Coronary artery (tissue), 2 donors: ENCODE results near the gene R3HDM4.

Experiments
- DNase-seq: peaks from one replicate; pipeline ENCODE4 v3.0.0-alpha.2; 2017; ENCODE audit warnings: low spot score
- H3K27ac ChIP-seq, 2 donors: fragments of 200-600 bp; sonication (generic); one replicate each; pipeline ENCODE4 v1.5.1; 2016 to 2019
- H3K4me3 ChIP-seq: fragments of 200-600 bp; sonication (generic); 2 replicates; pipeline ENCODE4 v1.5.1; 2016; ENCODE audit warnings: mild to moderate bottlenecking, moderate library complexity
- TF ChIP-seq, protein P1 (sequence below): fragments of 200-600 bp; sonication (generic); IDR thresholded peaks from one replicate; pipeline ENCODE4 v1.5.1; 2019; ENCODE audit warnings: antibody characterized with exemption

The R3HDM4 gene

GRCh38 chr19:869245-870177 is 43.5 kb downstream of the R3HDM4 start:
- peak; percentile 89 for DNase-seq
- TF ChIP-seq, protein P1, sequence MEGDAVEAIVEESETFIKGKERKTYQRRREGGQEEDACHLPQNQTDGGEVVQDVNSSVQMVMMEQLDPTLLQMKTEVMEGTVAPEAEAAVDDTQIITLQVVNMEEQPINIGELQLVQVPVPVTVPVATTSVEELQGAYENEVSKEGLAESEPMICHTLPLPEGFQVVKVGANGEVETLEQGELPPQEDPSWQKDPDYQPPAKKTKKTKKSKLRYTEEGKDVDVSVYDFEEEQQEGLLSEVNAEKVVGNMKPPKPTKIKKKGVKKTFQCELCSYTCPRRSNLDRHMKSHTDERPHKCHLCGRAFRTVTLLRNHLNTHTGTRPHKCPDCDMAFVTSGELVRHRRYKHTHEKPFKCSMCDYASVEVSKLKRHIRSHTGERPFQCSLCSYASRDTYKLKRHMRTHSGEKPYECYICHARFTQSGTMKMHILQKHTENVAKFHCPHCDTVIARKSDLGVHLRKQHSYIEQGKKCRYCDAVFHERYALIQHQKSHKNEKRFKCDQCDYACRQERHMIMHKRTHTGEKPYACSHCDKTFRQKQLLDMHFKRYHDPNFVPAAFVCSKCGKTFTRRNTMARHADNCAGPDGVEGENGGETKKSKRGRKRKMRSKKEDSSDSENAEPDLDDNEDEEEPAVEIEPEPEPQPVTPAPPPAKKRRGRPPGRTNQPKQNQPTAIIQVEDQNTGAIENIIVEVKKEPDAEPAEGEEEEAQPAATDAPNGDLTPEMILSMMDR: no peak
- no peak overlapping the region for H3K4me3 ChIP-seq
- peak overlapping the region; percentile 66 to 83 for H3K27ac ChIP-seq

DNA sequence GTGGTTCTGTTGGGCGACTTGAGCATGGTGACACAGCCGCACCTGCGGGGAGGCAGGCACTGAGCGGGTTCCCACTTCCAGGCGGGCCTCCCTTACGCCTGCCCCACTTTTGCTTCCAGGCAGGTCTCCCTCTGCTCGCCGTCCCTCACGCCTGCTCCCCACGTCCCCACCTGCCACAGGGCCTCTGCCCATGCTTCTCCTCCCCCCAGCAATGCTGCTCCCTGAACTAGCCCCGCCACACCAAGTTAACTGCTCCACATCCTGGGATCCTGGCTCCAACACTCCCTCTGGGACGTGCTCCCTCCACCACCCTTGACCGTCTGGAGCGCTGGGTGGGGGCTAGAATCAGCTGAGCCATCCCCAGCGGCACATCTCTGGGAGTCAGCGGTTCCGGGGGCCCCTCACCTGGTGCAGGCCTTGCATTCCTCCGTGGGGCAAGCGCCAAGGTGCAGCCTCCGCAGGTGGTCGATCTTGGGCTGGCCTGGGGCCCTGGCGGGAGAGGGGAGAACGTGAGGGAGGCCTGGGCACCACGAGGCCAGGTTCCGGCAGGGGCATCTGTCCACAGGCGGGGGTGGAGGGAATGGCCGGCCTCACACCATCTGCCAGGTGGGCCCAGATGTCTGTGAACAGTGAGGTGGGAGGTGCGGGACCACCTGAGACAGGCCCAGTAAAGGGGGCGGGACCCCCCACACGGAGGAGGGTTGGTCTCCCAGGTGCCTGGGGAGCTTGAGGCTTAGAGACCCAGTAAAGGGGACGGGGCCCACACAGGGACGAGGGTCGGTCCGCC is 44.4 kb downstream of the R3HDM4 start:
- no peak for DNase-seq
- Histone ChIP-seq H3K4me3 (no peak overlapping the region), H3K27ac (peak overlapping the region; percentile 66 to 83)
- TF ChIP-seq, protein P1: no peak

- TF ChIP-seq, protein P1: no peak
- peak overlapping the region in 1 of 2 donors; percentile 83 for H3K27ac ChIP-seq
- DNase-seq: no peak
- no peak overlapping the region for H3K4me3 ChIP-seq
Measured at GRCh38 chr19:867855-868457, 45.1 kb downstream of the R3HDM4 start.

GRCh38 chr19:867301-867793 is 45.7 kb downstream of the R3HDM4 start:
- Histone ChIP-seq H3K4me3 (no peak overlapping the region), H3K27ac (no peak overlapping the region)
- TF ChIP-seq, protein P1: no peak
- no peak for DNase-seq

- no peak for DNase-seq
- Histone ChIP-seq H3K4me3 (no peak overlapping the region), H3K27ac (no peak overlapping the region)
- TF ChIP-seq, protein P1: no peak
Measured at GRCh38 chr19:866769-867300, 46.2 kb downstream of the R3HDM4 start.

DNA sequence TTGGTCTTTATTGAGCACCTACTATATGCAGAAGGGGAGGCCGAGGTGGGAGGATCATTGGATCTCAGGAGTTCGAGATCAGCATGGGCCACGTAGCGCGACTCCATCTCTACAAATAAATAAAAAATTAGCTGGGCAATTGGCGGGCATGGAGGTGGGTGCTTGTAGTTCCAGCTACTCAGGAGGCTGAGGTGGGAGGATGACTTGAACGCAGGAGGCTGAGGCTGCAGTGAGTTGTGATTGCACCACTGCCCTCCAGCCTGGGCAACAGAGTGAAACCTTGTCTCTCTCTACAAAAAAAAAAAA is 49.8 kb downstream of the R3HDM4 start:
- DNase-seq: no peak
- TF ChIP-seq, protein P1: no peak
- no peak overlapping the region for H3K27ac ChIP-seq
- H3K4me3 ChIP-seq: no peak overlapping the region
